Measurements from ENCODE around the gene CDADC1. TPM values are rescaled to one million over a fixed set of nuclear protein-coding genes. Genes with fewer than 3 reads are reported as not detected.

Gene CDADC1
- polyA plus RNA-seq, 1 donor: 16.5 TPM

GRCh38 chr13:49235856-49236431, 11.8 kb upstream of the CDADC1 start:
- no peak for DNase-seq

GRCh38 chr13:49238621-49239020, 9.1 kb upstream of the CDADC1 start:
- DNase-seq: no peak

GRCh38 chr13:49240017-49240416, 7.7 kb upstream of the CDADC1 start:
- no peak for DNase-seq

- DNase-seq: no peak
These were observed 6.4 kb upstream of the CDADC1 start for GRCh38 chr13:49241296-49241695.

GRCh38 chr13:49245101-49245500, 2.6 kb upstream of the CDADC1 start:
- no peak for DNase-seq

- DNase-seq: no peak
These were observed 679 bp upstream of the CDADC1 start for GRCh38 chr13:49246850-49247642.

- DNase-seq: no peak
These were observed 887 bp downstream of the CDADC1 start for GRCh38 chr13:49248622-49249002.

- no peak for DNase-seq
These were observed 3.6 kb downstream of the CDADC1 start for GRCh38 chr13:49251326-49251725.

- DNase-seq: no peak
These were observed 5.6 kb downstream of the CDADC1 start for GRCh38 chr13:49253310-49253709.

GRCh38 chr13:49254007-49254406, 6.3 kb downstream of the CDADC1 start:
- no peak for DNase-seq

GRCh38 chr13:49256841-49257240, 9.1 kb downstream of the CDADC1 start:
- no peak for DNase-seq

- DNase-seq: no peak
These were observed 10.5 kb downstream of the CDADC1 start for GRCh38 chr13:49258089-49258796.

GRCh38 chr13:49259586-49259985, 11.9 kb downstream of the CDADC1 start:
- no peak for DNase-seq

- DNase-seq: no peak
These were observed 14.9 kb downstream of the CDADC1 start for GRCh38 chr13:49262634-49263033.

GRCh38 chr13:49265822-49266221, 18.1 kb downstream of the CDADC1 start:
- DNase-seq: no peak

- DNase-seq: no peak
These were observed 23.5 kb downstream of the CDADC1 start for GRCh38 chr13:49271264-49271663.

- no peak for DNase-seq
These were observed 24.6 kb downstream of the CDADC1 start for GRCh38 chr13:49272296-49272695.

- no peak for DNase-seq
These were observed 30.5 kb downstream of the CDADC1 start for GRCh38 chr13:49278211-49278610.

GRCh38 chr13:49279112-49279511, 31.4 kb downstream of the CDADC1 start:
- no peak for DNase-seq

- no peak for DNase-seq
These were observed 32.2 kb downstream of the CDADC1 start for GRCh38 chr13:49279885-49280284.

- DNase-seq: no peak
These were observed 40.3 kb downstream of the CDADC1 start for GRCh38 chr13:49287995-49288394.

- no peak for DNase-seq
These were observed 40.7 kb downstream of the CDADC1 start for GRCh38 chr13:49288458-49288857.

- peak; percentile 55 for DNase-seq
These were observed 45.2 kb downstream of the CDADC1 start for GRCh38 chr13:49292742-49293486.

All from left kidney (tissue), 2 donors.